ENCODE data around the gene DAPK3.
"Not testable (repeated sequence)": the region's sequence is repeated elsewhere in the genome, so short reads cannot be mapped to it uniquely, and the experiment has no call there.

DAPK3 gene

DNA sequence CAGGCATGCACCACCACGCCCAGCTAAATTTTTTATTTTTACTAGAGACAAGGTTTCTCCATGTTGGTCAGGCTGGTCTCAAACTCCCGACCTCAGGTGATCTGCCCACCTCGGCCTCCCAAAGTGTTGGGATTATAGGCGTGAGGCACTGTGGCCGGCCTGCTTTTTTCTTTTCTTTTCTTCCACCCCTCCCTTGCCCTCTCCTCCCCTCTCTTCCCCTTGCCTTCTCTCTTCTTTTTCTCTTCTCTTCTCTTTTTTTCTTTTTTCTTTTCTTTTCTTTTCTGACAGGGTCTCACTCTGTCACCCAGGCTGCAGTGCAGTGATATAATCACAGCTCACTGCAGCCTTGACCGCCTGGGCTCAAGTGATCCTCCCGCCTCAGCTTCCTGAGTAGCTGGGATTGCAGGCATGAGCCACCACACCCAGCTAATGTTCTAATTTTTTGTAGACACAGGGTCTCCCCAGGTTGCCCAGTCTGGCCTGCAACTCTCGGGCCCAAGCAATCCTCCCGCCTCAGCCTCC, 18.1 kb downstream of the DAPK3 start:
- not testable (repeated sequence) for DNase-seq

DNA sequence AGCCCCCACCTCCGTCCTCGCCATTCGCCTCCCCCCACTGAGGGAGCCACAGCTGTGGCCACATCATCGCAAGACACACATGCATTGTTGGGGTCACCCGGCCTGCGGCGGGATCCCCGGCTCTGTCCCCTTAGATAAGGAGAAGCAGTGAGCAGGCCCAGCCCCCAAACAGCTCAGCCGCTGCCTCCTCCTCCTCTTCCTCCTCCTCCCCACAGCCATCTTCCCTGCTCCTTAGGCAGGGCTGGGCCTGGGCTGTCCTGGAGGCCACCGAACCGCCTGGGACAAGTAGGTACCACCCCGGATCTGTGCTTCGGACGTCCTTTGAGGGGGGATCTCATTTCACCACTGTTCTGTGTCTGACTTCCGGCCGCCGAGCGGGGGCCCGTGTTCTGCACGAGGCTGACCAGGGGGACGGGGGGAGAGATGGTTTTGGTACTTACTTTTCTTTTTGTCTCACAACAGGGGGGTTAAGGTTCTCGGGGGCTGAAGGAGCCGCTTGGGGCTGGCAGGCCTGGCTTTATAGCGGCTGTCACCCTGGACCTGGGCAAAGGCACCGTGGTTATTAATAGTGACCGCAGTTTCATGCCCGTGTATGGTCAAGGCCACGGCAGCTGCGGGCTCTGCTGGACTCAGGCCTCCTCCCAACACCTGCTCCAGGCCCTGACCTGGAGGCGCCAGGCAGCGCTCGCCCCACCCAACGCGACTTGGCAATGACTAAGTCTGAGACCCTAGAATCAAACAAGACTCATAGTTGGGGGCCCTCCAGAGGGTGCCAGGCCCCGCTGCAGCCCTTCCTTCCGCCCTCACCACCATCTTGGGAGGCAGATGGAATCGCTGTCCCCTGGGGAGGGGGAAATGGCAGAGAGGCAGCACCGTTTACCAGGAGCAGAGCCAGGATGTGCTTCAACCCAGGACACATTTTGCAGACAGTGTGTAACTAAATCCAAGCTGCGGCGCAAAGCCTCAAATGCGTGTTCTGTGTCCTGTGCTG, 19.7 kb downstream of the DAPK3 start:
- no peak for DNase-seq

GRCh38 chr19:3949997-3950859, 20.7 kb downstream of the DAPK3 start:
- DNase-seq: no peak

DNA sequence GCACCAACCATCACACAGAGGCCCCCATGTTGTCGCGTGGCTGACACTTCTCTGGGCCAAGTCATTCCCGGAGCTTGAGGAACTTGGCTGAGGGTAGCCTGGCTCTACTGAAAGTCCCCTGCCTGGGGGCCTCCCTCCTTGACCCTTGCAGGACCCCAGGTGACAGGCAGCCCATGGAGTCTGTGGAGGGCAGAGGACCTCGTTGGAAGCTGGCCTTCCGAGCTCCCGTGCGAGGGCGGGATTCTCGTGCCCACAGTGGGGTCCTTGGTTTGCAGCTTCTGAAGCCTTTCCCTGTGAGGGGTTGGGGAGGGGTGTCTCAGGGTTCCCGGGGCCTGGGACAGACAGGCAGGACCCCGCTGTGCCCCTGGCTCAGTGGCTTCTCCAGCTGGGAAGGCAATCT, 21.6 kb downstream of the DAPK3 start:
- no peak for DNase-seq

DNA sequence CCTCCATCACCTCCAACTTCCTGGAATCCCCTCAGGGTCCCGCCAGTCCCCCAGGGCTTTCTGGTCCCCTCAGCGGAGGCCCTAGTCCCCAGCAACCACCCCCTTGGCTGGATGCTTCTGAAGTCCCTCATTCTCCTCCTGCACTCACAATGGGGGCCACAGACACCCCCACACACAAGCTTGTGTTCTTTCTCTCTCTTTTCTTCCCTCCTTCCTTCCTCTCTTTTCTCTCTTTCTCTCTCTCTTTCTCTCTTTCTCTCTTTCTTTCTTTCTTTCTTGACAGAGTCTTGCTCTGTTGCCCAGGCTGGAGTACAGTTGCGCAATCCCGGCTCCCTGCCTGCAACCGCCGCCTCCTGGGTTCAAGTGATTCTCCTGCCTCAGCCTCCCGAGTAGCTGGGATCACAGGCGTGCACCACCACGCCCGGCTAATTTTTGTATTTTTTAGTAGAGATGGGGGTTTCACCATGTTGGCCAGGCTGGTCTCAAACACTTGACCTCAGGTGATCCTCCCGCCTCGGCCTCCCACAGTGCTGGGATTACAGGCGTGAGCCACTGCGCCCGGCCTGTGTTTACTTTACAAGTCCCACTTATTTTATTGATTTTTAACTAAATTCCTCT, 23.5 kb downstream of the DAPK3 start:
- DNase-seq: not testable (repeated sequence)

DNA sequence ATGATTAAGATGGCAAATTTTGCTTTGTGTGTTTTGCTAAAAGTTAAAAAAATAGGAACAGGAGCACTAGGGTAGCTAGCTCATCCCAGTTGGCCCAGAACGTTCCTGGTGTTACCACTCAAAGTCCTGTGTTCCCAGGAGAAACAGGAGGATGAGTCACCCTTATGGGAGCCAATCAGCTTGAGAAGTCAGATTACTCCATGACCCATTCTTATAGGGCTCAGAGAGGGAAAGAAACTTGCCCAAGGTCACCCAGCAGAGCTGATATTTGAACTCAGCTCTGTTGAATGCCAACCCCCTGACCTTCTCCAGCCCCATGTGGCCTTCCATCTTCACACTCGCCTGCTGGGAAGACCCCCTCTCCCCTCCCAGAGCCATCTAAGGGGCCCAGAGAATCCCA, 25.1 kb downstream of the DAPK3 start:
- no peak for DNase-seq

GRCh38 chr19:3944018-3944721, 26.7 kb downstream of the DAPK3 start:
- DNase-seq: no peak

DNA sequence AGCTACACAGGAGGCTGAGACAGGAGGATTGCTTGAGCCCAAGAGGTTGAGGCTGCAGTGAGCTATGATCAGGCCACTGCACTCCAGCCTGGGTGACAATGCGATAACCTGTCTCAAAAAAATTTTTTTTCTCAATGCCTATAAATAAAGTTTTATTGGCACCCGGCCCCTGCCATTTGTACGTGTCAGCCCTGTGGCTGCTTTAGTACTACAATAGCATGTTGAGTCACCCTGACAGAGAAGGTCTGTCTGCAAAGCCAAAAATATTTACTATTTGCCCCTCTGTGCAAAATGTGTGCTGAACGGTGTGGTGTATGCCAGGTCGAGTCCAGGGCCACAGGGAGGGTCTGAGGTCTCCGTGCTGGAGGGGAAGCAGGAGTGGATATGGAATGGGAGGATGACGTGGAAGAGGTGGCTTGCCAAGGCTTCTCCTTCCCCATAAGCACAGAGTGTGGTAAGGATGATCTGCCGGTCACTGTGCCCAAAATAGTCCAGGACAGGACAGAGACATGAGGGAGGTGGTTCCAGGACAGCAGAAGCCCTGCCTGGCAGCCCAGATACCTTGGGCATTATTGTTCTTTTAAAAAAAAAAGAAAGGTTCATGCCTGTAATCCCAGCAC, 28.0 kb downstream of the DAPK3 start:
- DNase-seq: no peak

DNA sequence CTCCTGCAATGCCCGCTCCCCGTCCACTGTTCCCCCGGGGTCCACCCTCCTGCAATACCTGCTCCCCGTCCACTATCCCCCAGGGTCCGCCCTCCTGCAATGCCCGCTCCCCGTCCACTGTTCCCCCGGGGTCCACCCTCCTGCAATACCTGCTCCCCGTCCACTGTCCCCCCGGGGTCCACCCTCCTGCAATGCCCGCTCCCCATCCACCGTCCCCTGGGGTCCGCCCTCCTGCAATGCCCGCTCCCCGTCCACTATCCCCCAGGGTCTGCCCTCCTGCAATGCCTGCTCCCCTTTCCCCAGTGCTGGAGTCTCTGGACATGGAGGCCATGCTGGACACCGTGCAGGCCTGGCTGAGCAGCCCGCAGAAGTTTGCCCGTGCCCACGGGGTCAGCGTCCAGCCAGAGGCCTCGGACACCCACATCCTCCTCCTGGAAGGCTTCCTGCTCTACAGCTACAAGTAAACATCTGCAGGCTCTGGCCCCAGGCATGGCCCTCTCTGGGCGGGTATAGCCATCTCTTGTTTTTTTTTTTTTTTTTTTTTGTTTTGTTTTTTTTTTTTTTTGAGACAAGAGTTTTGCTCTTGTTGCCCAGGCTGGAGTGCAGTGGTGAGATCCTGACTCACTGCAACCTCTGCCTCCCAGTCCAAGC, 32.5 kb downstream of the DAPK3 start:
- DNase-seq: not testable (repeated sequence)

DNA sequence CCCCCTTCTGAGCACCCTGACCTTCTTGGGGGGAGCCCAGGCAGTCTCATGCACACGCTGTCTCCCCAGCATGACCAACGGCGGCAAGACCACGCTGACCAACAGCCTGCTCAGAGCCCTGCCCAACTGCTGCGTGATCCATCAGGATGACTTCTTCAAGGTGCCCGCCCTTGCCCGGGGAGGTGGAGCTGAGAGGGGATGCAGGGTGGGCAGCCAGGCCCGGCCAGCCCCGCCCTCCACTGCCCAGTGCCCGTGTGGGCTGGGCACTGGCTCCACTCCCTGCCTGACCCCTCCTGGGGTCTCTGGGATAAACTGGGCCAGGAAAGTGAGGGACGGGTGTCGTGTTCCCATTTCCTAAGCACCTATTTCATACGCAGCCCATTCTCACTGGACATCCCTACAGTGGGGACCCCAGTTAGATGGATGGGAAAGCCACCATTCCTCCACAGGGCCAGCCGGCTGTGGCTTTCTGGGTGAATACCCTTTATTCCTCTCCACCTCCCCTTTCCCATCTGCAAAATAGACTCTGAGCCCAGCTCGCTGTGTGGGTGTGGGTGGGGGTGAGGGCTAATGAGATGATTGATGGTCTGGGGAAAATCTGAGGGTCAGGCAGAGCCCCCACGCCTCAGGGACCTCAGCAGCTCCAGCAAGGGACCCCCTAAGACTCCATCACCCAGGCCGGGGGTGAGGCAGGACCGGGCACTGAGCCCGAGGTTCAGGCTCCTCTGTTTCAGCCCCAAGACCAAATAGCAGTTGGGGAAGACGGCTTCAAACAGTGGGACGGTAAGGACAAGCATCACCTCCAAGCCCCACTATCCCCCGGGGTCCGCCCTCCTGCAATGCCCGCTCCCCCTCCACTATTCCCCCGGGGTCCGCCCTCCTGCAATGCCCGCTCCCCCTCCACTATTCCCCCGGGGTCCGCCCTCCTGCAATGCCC, 34.1 kb downstream of the DAPK3 start:
- no peak for DNase-seq

- no peak for DNase-seq
Observed at GRCh38 chr19:3932931-3933810, 37.7 kb downstream of the DAPK3 start, which contains the start of gene NMRK2. TSS of gene NMRK2 (plus strand) at chr19:3933069. CDS start at chr19:3933672, 603 bp downstream.

DNA sequence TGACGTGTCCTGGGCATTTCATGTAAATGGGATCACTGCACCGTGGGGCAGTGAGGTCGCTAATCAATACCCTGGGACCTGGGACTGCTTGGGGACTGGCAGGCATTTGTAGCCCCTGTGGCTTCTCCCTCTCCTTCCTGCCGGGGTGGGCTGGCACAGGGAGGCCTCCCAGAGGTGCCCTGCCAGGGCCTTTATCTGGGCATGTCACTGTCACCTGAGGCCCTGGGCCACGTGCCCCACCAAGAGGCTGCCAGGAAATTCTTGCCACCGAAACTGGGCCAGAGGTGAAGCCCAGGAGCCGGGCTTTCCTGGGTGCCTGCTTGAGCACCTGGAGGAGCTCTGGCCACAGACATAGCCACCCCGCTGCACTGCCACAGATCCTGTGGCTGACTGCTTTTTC, 39.9 kb downstream of the DAPK3 start:
- DNase-seq: no peak

- DNase-seq: no peak
Observed at GRCh38 chr19:3923912-3924311, 47.0 kb downstream of the DAPK3 start.

DNA sequence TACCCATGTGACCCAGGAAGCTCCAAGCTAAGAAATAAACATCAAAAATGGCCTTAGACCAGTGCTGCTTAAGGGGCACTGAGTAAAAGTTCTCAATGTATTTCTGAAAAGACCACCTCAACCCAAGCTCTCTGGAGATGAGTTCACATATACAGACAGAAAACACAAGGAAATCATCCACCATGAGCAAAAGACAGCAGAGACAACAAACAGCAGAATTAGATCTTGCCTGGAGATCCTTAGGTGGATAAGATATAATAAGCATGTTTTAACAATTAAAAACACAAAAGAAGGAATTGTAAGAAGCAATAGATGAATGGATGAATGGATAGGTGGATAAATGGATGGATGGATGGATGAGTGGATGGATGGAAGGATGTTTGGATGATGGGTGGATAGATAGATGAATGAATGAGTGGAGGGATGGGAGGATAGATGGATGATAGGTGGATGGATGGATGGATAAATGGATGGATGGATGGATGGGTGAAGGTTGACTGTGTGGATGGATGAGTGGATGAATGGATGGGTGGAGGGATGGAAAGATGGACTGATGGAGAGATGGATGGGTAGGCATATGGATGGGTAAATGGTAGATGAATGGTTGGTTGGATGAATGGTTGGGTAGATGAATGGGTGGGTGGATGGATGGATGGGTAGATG, 47.7 kb downstream of the DAPK3 start:
- DNase-seq: no peak

- DNase-seq: no peak
Observed at GRCh38 chr19:3919793-3920192, 51.1 kb downstream of the DAPK3 start.

GRCh38 chr19:3916033-3916432, 54.9 kb downstream of the DAPK3 start:
- no peak for DNase-seq

DNA sequence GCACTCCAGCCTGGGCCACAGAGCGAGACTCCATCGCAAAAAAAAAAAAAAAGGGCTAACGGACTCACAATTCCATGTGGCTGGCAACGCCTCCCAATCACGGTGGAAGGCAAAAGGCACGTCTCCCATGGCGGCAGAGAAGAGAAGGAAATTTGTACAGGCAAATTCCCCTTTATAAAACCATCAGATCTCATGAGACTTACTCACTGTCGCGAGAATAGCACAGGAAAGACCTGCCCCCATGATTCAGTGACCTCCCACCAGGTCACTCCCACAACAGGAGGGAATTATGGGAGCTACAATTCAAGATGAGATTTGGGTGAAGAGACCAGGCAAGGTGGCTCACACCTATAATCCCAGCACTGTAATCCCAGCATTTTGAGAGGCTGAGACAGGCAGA, 56.7 kb downstream of the DAPK3 start:
- no peak for DNase-seq

- DNase-seq: no peak
Observed at GRCh38 chr19:3910105-3910504, 60.8 kb downstream of the DAPK3 start.
